Bronchial epithelial cell (primary cell): ENCODE results near the gene NPR1. TPM values are rescaled to one million over a fixed set of nuclear protein-coding genes. Genes with fewer than 3 reads are reported as not detected.

Source experiments
- DNase-seq: peaks from one replicate; pipeline ENCODE4 v3.0.0-alpha.2; 2010; ENCODE audit warnings: low read depth
- FAIRE-seq: peaks from 2 replicates; lab custom pipeline; 2011; peaks lifted over from hg19 to GRCh38; lab: Jason Lieb, UNC
- H3K27me3 ChIP-seq: 2 replicates; pipeline ENCODE4 v1.5.1; 2011; ENCODE audit warnings: low read length; ENCODE audit not compliant: control insufficient read depth, insufficient read depth
- H3K36me3 ChIP-seq: 2 replicates; pipeline ENCODE4 v1.5.1; 2011; ENCODE audit warnings: low read length; ENCODE audit not compliant: control insufficient read depth, insufficient read depth
- H3K4me3 ChIP-seq: 2 replicates; pipeline ENCODE4 v1.5.1; 2011; ENCODE audit warnings: mild to moderate bottlenecking, low read depth, low read length, control low read depth
- CTCF ChIP-seq: IDR thresholded peaks from 2 replicates; pipeline ENCODE4 v1.5.1; 2011; ENCODE audit warnings: mild to moderate bottlenecking, moderate library complexity, low read length, control low read depth, inconsistent platforms; ENCODE audit not compliant: insufficient read depth, severe bottlenecking
- total RNA-seq: library from RNA; depleted of rRNA; stranded (reverse); fragments of >200 nt; gene quantifications from 2 replicates; pipeline ENCODE4 v1.2.1, GENCODE V29; 2014

NPR1 gene
- total RNA-seq, 1 donor from 2014 or later: under 0.01 TPM

- TF ChIP-seq CTCF: no peak
- DNase-seq (no peak), FAIRE-seq (no peak)
- H3K36me3 ChIP-seq: no peaks in the 10 kb centered on the region
- no peak overlapping the region for H3K4me3 ChIP-seq
- H3K27me3 ChIP-seq: no peaks in the 10 kb centered on the region
Observed at GRCh38 chr1:153651771-153652170, 26.7 kb upstream of the NPR1 start.

- DNase-seq: peak; percentile 80
- Histone ChIP-seq H3K36me3 (no peaks in the 10 kb centered on the region), H3K4me3 (no peak overlapping the region), H3K27me3 (no peaks in the 10 kb centered on the region)
- no peak for TF ChIP-seq CTCF
- FAIRE-seq: no peak
Observed at GRCh38 chr1:153652805-153653500, 25.5 kb upstream of the NPR1 start.

GRCh38 chr1:153655333-153655732 is 23.2 kb upstream of the NPR1 start:
- no peak for FAIRE-seq
- DNase-seq: no peak
- no peak for TF ChIP-seq CTCF
- no peaks in the 10 kb centered on the region for H3K36me3 ChIP-seq
- H3K4me3 ChIP-seq: no peak overlapping the region
- H3K27me3 ChIP-seq: no peaks in the 10 kb centered on the region

- TF ChIP-seq CTCF: peak; percentile 27
- Histone ChIP-seq H3K4me3 (peak within 1 kb of the TSS; percentile 72), H3K36me3 (peaks cover 17% of the 10 kb centered on the region), H3K27me3 (no peaks in the 10 kb centered on the region)
- no peak for FAIRE-seq
- DNase-seq: peak; percentile 77
Observed at GRCh38 chr1:153658400-153659174, 19.9 kb upstream of the NPR1 start, which contains the start of gene SNAPIN. SNAPIN (plus strand) TSS chr1:153658703; CDS start chr1:153658744, 41 bp downstream.

GRCh38 chr1:153659175-153659534 is 19.3 kb upstream of the NPR1 start:
- H3K27me3 ChIP-seq: no peaks in the 10 kb centered on the region
- peak overlapping the region; percentile 72 for H3K4me3 ChIP-seq
- DNase-seq (no peak), FAIRE-seq (no peak)
- peaks cover 18% of the 10 kb centered on the region for H3K36me3 ChIP-seq
- TF ChIP-seq CTCF: no peak
